ENCODE results near the gene TTC36. TPM values are rescaled to one million over a fixed set of nuclear protein-coding genes. Genes with fewer than 3 reads are reported as not detected.

Gene TTC36
- total RNA-seq, 2 experiments from 2014 or later: 0.36 to 0.43 TPM

DNA sequence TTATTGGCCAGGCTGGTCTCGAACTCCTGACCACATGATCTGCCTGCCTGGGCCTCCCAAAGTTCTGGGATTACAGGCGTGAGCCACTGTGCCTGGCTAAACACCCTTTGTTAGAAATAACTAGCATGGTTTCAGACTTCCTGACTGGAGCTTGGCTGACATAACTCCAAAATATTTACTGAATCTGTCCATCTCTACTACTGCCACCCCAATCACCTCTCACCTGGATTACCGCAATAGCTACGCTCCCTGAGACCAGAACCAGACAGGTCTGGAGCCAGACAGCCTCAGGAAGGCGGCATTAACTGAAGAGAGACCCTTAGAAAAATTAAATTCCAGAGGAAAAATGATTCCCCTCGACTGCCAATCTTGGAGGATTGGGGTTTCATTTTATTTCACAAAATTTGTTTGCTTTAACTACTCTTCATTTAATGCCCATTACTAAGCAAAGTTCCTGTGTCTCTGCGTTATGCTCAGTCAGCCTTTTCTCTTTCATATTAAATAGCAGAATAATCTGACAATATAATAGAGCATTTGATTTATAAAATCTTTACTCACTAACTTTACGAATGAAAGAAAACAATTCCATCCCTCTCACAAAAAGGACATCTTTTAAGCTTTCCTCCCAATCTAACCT, 16.9 kb downstream of the TTC36 start:
- no peak for ATAC-seq
- no peaks in the 10 kb centered on the region for H3K9me3 Mint-ChIP-seq
- TF ChIP-seq, protein P1, sequence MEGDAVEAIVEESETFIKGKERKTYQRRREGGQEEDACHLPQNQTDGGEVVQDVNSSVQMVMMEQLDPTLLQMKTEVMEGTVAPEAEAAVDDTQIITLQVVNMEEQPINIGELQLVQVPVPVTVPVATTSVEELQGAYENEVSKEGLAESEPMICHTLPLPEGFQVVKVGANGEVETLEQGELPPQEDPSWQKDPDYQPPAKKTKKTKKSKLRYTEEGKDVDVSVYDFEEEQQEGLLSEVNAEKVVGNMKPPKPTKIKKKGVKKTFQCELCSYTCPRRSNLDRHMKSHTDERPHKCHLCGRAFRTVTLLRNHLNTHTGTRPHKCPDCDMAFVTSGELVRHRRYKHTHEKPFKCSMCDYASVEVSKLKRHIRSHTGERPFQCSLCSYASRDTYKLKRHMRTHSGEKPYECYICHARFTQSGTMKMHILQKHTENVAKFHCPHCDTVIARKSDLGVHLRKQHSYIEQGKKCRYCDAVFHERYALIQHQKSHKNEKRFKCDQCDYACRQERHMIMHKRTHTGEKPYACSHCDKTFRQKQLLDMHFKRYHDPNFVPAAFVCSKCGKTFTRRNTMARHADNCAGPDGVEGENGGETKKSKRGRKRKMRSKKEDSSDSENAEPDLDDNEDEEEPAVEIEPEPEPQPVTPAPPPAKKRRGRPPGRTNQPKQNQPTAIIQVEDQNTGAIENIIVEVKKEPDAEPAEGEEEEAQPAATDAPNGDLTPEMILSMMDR (IDR thresholded peaks at IDR 0.05): no peak
- no peaks in the 10 kb centered on the region for H3K27me3 Mint-ChIP-seq
- no peak overlapping the region for H3K27ac Mint-ChIP-seq
- ChIA-PET CTCF (no interaction called here), POLR2A (interaction anchor here (0.6 to 1.0 kb wide), 2 partner anchors 14 to 62 kb away, joined by 3 read pairs; no protein-coding TSS in a partner anchor)
- no peaks in the 10 kb centered on the region for H3K4me1 Mint-ChIP-seq (ENCODE audit: low read depth)
- no peak overlapping the region for H3K4me3 Mint-ChIP-seq
- DNase-seq: no peak
- H3K36me3 Mint-ChIP-seq (ENCODE audit: low read depth): no peaks in the 10 kb centered on the region
- intact Hi-C loops (cut with micrococcal nuclease): no loop called here

DNA sequence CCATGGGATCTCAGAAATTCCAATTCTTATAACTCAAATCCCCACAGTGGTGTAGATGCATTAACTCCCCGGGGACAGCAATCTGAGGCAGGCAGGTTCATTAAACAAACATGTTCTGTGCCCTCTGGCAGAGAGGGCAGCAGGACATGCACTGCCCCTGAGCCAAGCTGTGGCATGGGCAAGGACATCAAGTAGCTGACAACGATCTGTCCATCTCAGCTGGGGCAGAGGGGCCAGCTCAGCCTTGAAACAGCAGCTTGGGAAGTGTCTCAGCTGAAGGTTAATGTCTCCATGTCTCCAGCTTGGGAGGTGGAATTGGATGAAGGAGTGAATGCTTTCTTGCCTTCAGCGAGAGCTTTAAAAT, 17.4 kb downstream of the TTC36 start:
- no peaks in the 10 kb centered on the region for H3K36me3 Mint-ChIP-seq (ENCODE audit: low read depth)
- no peak for ATAC-seq
- no peaks in the 10 kb centered on the region for H3K27me3 Mint-ChIP-seq
- no peak overlapping the region for H3K4me3 Mint-ChIP-seq
- DNase-seq: no peak
- intact Hi-C loops (cut with micrococcal nuclease): no loop called here
- ChIA-PET POLR2A (interaction anchor here (0.6 to 1.0 kb wide), 2 partner anchors 15 to 61 kb away, joined by 3 read pairs; no protein-coding TSS in a partner anchor), CTCF (no interaction called here)
- TF ChIP-seq, protein P1 (IDR thresholded peaks at IDR 0.05): no peak
- H3K4me1 Mint-ChIP-seq (ENCODE audit: low read depth): no peaks in the 10 kb centered on the region
- H3K9me3 Mint-ChIP-seq: no peaks in the 10 kb centered on the region
- no peak overlapping the region for H3K27ac Mint-ChIP-seq

DNA sequence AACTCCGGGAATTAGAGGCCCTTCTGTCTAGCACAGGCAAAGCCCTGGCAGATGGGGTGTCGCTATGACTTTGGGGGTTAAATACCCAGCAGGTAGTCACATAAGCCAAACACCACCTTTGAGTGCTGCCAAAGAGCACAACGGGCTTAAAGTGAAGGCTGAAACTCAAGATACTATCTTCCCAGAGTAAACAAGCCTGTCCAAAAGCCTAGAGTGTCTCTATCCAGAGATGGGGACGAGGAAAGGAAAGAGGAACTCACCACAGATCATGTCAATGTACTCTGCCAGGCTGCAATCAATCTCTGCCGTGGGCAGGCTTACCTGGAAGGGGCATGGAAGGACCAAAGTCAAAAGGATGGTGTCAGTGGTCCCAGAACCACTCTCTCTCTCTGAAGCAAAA, 18.3 kb downstream of the TTC36 start:
- ChIA-PET POLR2A (no interaction called here), CTCF (no interaction called here)
- H3K4me3 Mint-ChIP-seq: no peak overlapping the region
- H3K27me3 Mint-ChIP-seq: no peaks in the 10 kb centered on the region
- intact Hi-C loops (cut with micrococcal nuclease): no loop called here
- DNase-seq (no peak), ATAC-seq (no peak)
- no peaks in the 10 kb centered on the region for H3K36me3 Mint-ChIP-seq (ENCODE audit: low read depth)
- H3K9me3 Mint-ChIP-seq: no peaks in the 10 kb centered on the region
- no peak overlapping the region for H3K27ac Mint-ChIP-seq
- no peaks in the 10 kb centered on the region for H3K4me1 Mint-ChIP-seq (ENCODE audit: low read depth)
- TF ChIP-seq, protein P1 (IDR thresholded peaks at IDR 0.05): no peak

DNA sequence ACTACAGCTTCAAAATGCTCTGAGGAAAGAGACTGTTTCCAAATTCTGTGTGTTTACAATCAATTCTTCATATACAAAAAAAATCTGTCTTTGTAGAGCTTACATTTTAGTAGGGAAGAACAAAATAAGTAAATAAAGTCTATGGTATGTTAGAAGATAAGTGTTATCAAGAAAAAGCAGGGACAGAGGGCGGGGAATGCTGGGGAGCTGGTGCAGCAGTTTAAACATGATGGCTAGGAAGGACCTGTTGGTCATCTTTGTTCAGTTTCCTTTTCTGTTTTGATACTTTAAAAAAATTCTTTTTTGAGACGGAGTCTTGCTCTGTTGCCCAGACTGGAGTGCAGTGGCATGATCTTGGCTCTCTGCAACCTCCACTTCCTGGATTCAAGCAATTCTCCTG, 19.9 kb downstream of the TTC36 start:
- TF ChIP-seq, protein P1 (IDR thresholded peaks at IDR 0.05): no peak
- H3K27ac Mint-ChIP-seq: no peak overlapping the region
- POLR2A ChIA-PET: no interaction called here
- no peaks in the 10 kb centered on the region for H3K27me3 Mint-ChIP-seq
- ATAC-seq (no peak), DNase-seq (no peak)
- no peaks in the 10 kb centered on the region for H3K4me1 Mint-ChIP-seq (ENCODE audit: low read depth)
- no peaks in the 10 kb centered on the region for H3K9me3 Mint-ChIP-seq
- H3K4me3 Mint-ChIP-seq: no peak overlapping the region
- H3K36me3 Mint-ChIP-seq (ENCODE audit: low read depth): peaks cover 3% of the 10 kb centered on the region
- CTCF ChIA-PET: no interaction called here
- intact Hi-C loops (cut with micrococcal nuclease): no loop called here

DNA sequence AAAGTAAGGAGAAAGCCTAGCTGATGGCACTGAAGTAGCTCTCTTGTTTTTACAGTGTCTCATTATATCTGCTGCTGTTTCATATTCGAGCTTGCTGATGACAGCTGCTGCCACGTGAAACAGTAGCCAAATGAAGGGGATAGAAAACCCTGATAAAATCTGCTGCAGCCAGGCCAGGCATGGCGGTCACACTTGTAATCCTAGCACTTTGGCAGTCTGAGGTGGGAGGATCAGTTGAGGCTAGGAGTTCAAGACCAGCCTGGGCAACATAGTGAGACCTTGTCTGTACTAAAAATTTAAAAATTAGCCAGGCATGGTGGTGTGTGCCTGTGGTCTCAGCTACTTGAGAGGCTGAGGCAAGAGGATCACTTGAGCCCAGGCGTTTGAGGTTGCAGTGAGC, 25.1 kb downstream of the TTC36 start:
- no peaks in the 10 kb centered on the region for H3K4me1 Mint-ChIP-seq (ENCODE audit: low read depth)
- peaks cover 16% of the 10 kb centered on the region for H3K36me3 Mint-ChIP-seq (ENCODE audit: low read depth)
- no peaks in the 10 kb centered on the region for H3K27me3 Mint-ChIP-seq
- no peak for DNase-seq
- no peaks in the 10 kb centered on the region for H3K9me3 Mint-ChIP-seq
- H3K27ac Mint-ChIP-seq: no peak overlapping the region
- ChIA-PET POLR2A (no interaction called here), CTCF (no interaction called here)
- ATAC-seq: no peak
- no peak overlapping the region for H3K4me3 Mint-ChIP-seq
- intact Hi-C loops (cut with micrococcal nuclease): no loop called here
- TF ChIP-seq, protein P1 (IDR thresholded peaks at IDR 0.05): no peak

Measured in activated CD8-positive, alpha-beta T cell treated with anti-CD3 and anti-CD28 coated beads for 36 hours (primary cell).